ENCODE measurements around the gene MDM4. TPM values are rescaled to one million over a fixed set of nuclear protein-coding genes. Genes with fewer than 3 reads are reported as not detected.

MDM4 gene, protein sequence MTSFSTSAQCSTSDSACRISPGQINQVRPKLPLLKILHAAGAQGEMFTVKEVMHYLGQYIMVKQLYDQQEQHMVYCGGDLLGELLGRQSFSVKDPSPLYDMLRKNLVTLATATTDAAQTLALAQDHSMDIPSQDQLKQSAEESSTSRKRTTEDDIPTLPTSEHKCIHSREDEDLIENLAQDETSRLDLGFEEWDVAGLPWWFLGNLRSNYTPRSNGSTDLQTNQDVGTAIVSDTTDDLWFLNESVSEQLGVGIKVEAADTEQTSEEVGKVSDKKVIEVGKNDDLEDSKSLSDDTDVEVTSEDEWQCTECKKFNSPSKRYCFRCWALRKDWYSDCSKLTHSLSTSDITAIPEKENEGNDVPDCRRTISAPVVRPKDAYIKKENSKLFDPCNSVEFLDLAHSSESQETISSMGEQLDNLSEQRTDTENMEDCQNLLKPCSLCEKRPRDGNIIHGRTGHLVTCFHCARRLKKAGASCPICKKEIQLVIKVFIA
- 10 to 100 TPM; 23.3 to 24.4 TPM for total RNA-seq

DNA sequence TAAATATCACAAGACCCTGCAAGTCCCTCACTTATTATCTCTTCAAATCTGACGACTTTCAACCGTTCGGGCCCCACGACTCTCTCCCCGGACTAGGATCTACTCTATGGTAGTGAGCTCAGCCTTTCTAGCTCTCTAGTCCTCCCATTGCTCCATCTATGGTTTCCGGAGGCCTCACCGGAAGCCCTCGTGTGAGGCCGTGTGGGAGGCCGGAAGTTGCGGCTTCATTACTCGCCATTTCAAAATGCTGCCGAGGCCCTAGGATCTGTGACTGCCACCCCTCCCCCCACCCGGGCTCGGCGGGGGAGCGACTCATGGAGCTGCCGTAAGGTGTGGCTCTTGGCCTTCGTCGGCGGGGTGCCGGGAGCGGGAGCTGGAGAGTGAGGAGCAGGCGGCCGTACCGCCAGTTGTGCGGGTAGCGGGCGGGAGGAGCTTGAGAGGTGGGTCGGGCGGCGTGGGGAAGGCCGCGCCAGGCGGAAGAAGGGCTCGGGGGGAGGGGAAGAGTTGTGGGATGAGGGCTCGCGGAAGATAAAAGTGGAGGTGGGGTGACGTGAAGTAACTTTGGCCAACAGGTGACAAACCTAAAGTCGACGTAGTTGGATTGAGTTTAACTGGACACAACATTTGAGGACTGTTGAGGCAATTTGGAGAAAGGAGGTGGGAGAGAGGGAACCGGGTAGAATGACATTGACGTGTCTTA is at the start of gene MDM4:
MDM4 (plus strand) TSS at position 227 of the 700 bp plus-strand sequence. CDS start 9,113 bp downstream, outside the sequence.

DNA sequence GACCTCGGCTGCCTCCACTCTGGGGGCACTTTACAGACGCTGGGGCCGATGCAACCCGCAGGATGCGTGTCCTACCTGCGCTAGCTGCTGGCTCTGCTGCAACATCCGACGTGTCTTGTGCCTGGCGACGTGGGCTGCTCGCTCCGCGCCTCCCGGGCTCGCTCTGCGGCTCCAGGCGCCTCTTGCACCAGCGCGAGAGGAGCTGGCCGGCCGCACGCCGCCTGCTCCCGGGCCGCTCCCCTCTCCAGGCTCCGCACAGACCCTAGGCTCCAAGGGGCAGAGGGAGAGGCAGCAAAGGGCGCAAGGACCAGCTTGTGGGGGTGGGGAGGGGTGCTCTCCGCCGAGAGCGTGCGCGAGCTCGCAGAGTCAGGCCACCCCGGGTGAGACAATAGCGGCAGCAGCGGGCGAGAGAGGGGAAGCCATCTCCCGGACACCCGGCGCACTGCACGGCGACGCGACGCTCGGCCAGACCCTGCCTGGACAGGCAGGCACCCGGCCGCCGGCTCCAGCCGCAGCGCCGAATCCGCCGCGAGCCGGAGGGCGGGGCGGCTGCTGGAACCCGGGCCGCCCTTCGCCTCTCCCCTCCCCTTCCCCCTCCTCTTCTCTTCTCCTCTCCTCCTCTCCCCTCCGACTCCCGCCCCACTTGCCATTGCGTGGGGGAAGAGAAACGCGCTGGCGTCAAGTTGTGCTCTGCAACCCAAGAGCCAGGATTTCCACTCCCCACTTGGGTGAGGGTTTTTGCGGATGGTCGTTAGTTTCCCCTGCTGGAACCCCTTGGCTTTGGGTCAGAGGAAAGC is 21.7 kb upstream of the MDM4 start, which contains the start of gene PIK3C2B:
PIK3C2B (minus strand) TSS at position 525 of the 797 bp plus-strand sequence. CDS start 25,003 bp downstream, outside the sequence.

Small RNA genes within 50 kb of the gene (small RNA-seq; reads per million reads assigned to genes)
- gene RNA5SP74: 2.3 to 13.5 reads per million in 2 donors

Other genes with a start within 250 kb of the MDM4 start
- gene PLEKHA6, start 156.5 kb upstream of the MDM4 start, total RNA-seq: 1 to 10 TPM; 2.0 to 3.1 TPM
- 10 to 100 TPM; 19.3 to 26.0 TPM for gene PPP1R15B, start 104.6 kb upstream of the MDM4 start, total RNA-seq
- 10 to 100 TPM; 17.6 to 18.0 TPM for gene PIK3C2B, start 21.6 kb upstream of the MDM4 start, total RNA-seq
- gene LRRN2, start 169.3 kb downstream of the MDM4 start, total RNA-seq: not detected

All from melanocyte of skin (primary cell).